Measurements from ENCODE around the gene EFHC2.

EFHC2 gene

GRCh38 chrX:44130189-44130588 is 213.3 kb downstream of the EFHC2 start:
- Histone ChIP-seq H3K9me3 (ENCODE audit: control insufficient read depth in 1 of 2, low read length in 2 of 2) (no peaks in the 10 kb centered on the region), H3K36me3 (ENCODE audit: control insufficient read depth in 1 of 2, insufficient read depth in 2 of 2, low read length in 2 of 2) (no peaks in the 10 kb centered on the region), H3K9ac (ENCODE audit: low read depth in 1 of 2, low read length in 2 of 2) (no peak overlapping the region), H3K4me3 (ENCODE audit: low read depth in 1 of 2, low read length in 2 of 2) (no peak overlapping the region), H3K27me3 (ENCODE audit: control insufficient read depth in 1 of 2, insufficient read depth in 2 of 2, low read length in 2 of 2) (no peaks in the 10 kb centered on the region), H3K4me1 (ENCODE audit: control insufficient read depth in 1 of 2, insufficient read depth in 2 of 2, low read length in 2 of 2) (no peaks in the 10 kb centered on the region), H3K27ac (ENCODE audit: low read depth, low read length) (no peak overlapping the region)

DNA sequence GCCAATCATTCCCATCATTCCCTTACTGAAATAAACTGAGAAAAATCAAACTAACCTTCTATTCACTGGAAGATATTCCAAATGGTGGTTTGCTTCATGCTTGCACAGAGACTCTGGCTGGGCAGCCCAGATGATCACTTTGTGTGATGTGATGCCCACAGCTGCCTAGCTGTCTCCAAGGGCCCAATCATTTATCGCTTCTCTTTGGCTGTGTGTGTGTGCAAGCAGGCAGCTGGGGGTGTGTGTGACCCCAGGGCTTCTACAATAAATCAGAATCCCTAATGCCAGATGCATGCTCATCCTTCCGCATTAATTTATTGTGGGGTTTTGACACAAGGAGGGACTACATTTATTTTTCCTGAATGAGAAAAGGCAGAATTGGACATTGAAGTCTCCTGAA is 230.1 kb downstream of the EFHC2 start:
- H3K36me3 ChIP-seq (ENCODE audit: control insufficient read depth in 1 of 2, insufficient read depth in 2 of 2, low read length in 2 of 2), result no peaks in the 10 kb centered on the region
- H3K9ac ChIP-seq (ENCODE audit: low read depth in 1 of 2, low read length in 2 of 2), result no peak overlapping the region
- no peaks in the 10 kb centered on the region for H3K4me1 ChIP-seq (ENCODE audit: control insufficient read depth in 1 of 2, insufficient read depth in 2 of 2, low read length in 2 of 2)
- no peak overlapping the region for H3K4me3 ChIP-seq (ENCODE audit: low read depth in 1 of 2, low read length in 2 of 2)
- no peak overlapping the region for H3K27ac ChIP-seq (ENCODE audit: low read depth, low read length)
- H3K9me3 ChIP-seq (ENCODE audit: control insufficient read depth in 1 of 2, low read length in 2 of 2), result no peaks in the 10 kb centered on the region
- no peaks in the 10 kb centered on the region for H3K27me3 ChIP-seq (ENCODE audit: control insufficient read depth in 1 of 2, insufficient read depth in 2 of 2, low read length in 2 of 2)

DNA sequence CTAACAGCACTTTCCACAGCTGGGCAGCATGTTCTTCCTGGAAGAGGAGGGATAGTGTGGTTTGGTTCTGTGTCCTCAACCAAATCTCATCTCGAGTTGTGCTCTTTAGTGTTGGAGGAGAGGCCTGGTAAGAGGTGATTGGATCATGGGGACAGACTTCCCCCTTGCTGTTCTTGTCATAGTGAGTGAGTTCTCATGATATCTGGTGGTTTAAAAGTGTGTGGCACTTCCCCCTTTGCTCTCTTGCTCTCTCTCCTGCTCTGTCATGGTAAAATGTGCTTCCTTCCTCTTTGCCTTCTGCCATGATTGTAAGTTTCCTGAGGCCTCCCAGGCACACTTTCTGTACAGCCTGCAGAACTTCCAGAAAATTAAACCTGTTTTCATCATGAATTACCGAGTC is 236.6 kb downstream of the EFHC2 start:
- Histone ChIP-seq H3K36me3 (ENCODE audit: control insufficient read depth in 1 of 2, insufficient read depth in 2 of 2, low read length in 2 of 2) (no peaks in the 10 kb centered on the region), H3K27ac (ENCODE audit: low read depth, low read length) (no peak overlapping the region), H3K4me1 (ENCODE audit: control insufficient read depth in 1 of 2, insufficient read depth in 2 of 2, low read length in 2 of 2) (no peaks in the 10 kb centered on the region), H3K4me3 (ENCODE audit: low read depth in 1 of 2, low read length in 2 of 2) (no peak overlapping the region), H3K27me3 (ENCODE audit: control insufficient read depth in 1 of 2, insufficient read depth in 2 of 2, low read length in 2 of 2) (no peaks in the 10 kb centered on the region), H3K9ac (ENCODE audit: low read depth in 1 of 2, low read length in 2 of 2) (no peak overlapping the region), H3K9me3 (ENCODE audit: control insufficient read depth in 1 of 2, low read length in 2 of 2) (no peaks in the 10 kb centered on the region)

- H3K4me3 ChIP-seq (ENCODE audit: low read depth in 1 of 2, low read length in 2 of 2), result no peak overlapping the region
- no peaks in the 10 kb centered on the region for H3K36me3 ChIP-seq (ENCODE audit: control insufficient read depth in 1 of 2, insufficient read depth in 2 of 2, low read length in 2 of 2)
- H3K4me1 ChIP-seq (ENCODE audit: control insufficient read depth in 1 of 2, insufficient read depth in 2 of 2, low read length in 2 of 2), result no peaks in the 10 kb centered on the region
- H3K9me3 ChIP-seq (ENCODE audit: control insufficient read depth in 1 of 2, low read length in 2 of 2), result no peaks in the 10 kb centered on the region
- no peak overlapping the region for H3K27ac ChIP-seq (ENCODE audit: low read depth, low read length)
- no peaks in the 10 kb centered on the region for H3K27me3 ChIP-seq (ENCODE audit: control insufficient read depth in 1 of 2, insufficient read depth in 2 of 2, low read length in 2 of 2)
- no peak overlapping the region for H3K9ac ChIP-seq (ENCODE audit: low read depth in 1 of 2, low read length in 2 of 2)
Measured at GRCh38 chrX:44105228-44105913, 238.1 kb downstream of the EFHC2 start.

DNA sequence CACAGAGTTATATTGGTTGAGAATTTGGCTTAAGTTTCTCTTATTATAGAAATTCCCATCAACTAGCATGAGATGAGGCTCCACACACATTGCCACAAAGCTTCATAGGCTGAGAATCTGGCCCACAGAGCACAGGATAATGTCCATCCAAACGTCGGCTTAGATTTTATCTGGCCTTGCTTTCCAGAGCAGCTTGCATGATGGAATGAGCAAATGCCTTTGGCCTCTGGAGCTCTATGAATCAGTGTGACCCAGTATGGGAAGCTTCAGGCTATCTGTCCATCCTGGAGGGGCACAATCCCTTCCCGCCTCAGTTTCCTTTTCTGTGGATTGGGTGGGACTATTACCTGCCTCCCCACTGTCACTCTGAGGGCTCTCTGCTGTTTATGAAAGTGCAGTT is 238.8 kb downstream of the EFHC2 start:
- H3K27me3 ChIP-seq (ENCODE audit: control insufficient read depth in 1 of 2, insufficient read depth in 2 of 2, low read length in 2 of 2), result no peaks in the 10 kb centered on the region
- no peaks in the 10 kb centered on the region for H3K9me3 ChIP-seq (ENCODE audit: control insufficient read depth in 1 of 2, low read length in 2 of 2)
- H3K27ac ChIP-seq (ENCODE audit: low read depth, low read length), result no peak overlapping the region
- H3K9ac ChIP-seq (ENCODE audit: low read depth in 1 of 2, low read length in 2 of 2), result no peak overlapping the region
- no peaks in the 10 kb centered on the region for H3K36me3 ChIP-seq (ENCODE audit: control insufficient read depth in 1 of 2, insufficient read depth in 2 of 2, low read length in 2 of 2)
- H3K4me3 ChIP-seq (ENCODE audit: low read depth in 1 of 2, low read length in 2 of 2), result no peak overlapping the region
- no peaks in the 10 kb centered on the region for H3K4me1 ChIP-seq (ENCODE audit: control insufficient read depth in 1 of 2, insufficient read depth in 2 of 2, low read length in 2 of 2)

- H3K27ac ChIP-seq (ENCODE audit: low read depth, low read length), result no peak overlapping the region
- H3K4me1 ChIP-seq (ENCODE audit: control insufficient read depth in 1 of 2, insufficient read depth in 2 of 2, low read length in 2 of 2), result no peaks in the 10 kb centered on the region
- no peak overlapping the region for H3K4me3 ChIP-seq (ENCODE audit: low read depth in 1 of 2, low read length in 2 of 2)
- H3K9me3 ChIP-seq (ENCODE audit: control insufficient read depth in 1 of 2, low read length in 2 of 2), result no peaks in the 10 kb centered on the region
- no peak overlapping the region for H3K9ac ChIP-seq (ENCODE audit: low read depth in 1 of 2, low read length in 2 of 2)
- no peaks in the 10 kb centered on the region for H3K36me3 ChIP-seq (ENCODE audit: control insufficient read depth in 1 of 2, insufficient read depth in 2 of 2, low read length in 2 of 2)
- H3K27me3 ChIP-seq (ENCODE audit: control insufficient read depth in 1 of 2, insufficient read depth in 2 of 2, low read length in 2 of 2), result no peaks in the 10 kb centered on the region
Measured at GRCh38 chrX:44101281-44101680, 242.2 kb downstream of the EFHC2 start.

DNA sequence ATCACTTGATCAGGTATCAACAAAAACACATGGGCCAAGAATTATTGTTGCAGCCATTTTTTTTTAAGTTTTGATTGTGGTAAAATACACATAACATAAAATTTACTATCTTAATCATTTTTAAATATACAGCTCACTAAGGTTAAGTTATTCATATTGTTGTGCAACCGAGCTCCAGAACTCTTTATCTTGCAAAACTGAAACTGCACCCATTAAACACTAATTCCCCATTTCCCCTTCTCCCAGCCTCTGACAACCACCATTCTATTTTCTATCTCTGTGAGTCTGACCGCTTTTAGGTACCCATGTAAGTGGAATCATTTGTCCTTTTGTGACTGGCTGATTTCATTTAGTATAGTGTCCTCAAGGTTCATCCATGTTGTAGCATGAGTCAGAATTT is 244.1 kb downstream of the EFHC2 start:
- no peaks in the 10 kb centered on the region for H3K36me3 ChIP-seq (ENCODE audit: control insufficient read depth in 1 of 2, insufficient read depth in 2 of 2, low read length in 2 of 2)
- no peaks in the 10 kb centered on the region for H3K4me1 ChIP-seq (ENCODE audit: control insufficient read depth in 1 of 2, insufficient read depth in 2 of 2, low read length in 2 of 2)
- H3K9me3 ChIP-seq (ENCODE audit: control insufficient read depth in 1 of 2, low read length in 2 of 2), result no peaks in the 10 kb centered on the region
- no peaks in the 10 kb centered on the region for H3K27me3 ChIP-seq (ENCODE audit: control insufficient read depth in 1 of 2, insufficient read depth in 2 of 2, low read length in 2 of 2)
- no peak overlapping the region for H3K4me3 ChIP-seq (ENCODE audit: low read depth in 1 of 2, low read length in 2 of 2)
- H3K9ac ChIP-seq (ENCODE audit: low read depth in 1 of 2, low read length in 2 of 2), result no peak overlapping the region
- H3K27ac ChIP-seq (ENCODE audit: low read depth, low read length), result no peak overlapping the region
